ENCODE results near the gene TNFAIP1.

TNFAIP1 gene

DNA sequence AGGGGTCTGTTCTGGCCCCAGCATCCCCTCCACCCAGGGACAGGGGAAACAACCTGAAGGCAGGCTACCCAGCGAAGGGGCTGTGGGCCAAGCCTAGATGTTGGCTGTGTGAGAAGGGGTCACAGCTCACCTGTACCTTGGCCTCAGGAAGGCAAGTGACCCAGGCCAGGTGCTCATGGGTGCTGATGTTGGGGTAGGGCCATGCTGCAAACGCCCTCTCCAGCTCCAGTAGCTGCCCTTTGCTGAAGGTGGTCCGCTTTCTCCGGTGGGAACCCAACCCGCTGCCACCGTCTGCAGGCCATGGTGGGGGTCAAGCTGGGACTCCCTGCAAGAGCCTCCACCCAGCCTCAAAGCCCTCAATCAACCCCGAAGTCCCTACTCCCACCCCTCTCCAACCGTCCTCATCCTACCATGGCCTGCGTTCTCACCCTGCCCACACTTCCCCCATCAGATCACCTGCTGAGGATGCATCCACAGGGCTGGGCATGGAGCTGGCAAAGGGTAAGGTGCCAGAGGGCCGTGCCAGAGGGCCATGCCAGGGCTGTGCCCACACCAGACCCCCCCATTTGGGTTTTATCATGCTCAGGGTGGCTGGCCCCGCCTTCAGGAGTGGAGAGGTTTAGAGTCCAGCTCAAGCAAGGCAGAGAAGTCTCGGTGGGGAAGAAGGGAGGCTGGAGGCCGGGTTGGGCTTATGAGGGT is 29.3 kb downstream of the TNFAIP1 start, which contains the start of gene SEBOX:
Gene SEBOX (minus strand): TSS at position 535 of the 699 bp plus-strand sequence. CDS start 48 bp downstream, at position 487.
- no peak within 1 kb of the TSS for H3K27ac ChIP-seq (ENCODE audit: low read length)
- DNase-seq (ENCODE audit: low read depth, low spot score) = no peak
- no peaks in the 10 kb centered on the region for H3K27me3 ChIP-seq (ENCODE audit: control insufficient read depth, insufficient read depth, low read length)
- H3K36me3 ChIP-seq (ENCODE audit: control insufficient read depth, insufficient read depth, low read length) = peaks cover 7% of the 10 kb centered on the region; the same call in 1 of the 2 replicates
- 0 out of 2 replicates have a peak, but pooled peaks cover under 1% of the 10 kb centered on the region for H3K4me1 ChIP-seq (ENCODE audit: control insufficient read depth, insufficient read depth, low read length)
- WGBS (ENCODE audit: insufficient coverage, insufficient read length) = no CpG with 5 or more reads among the region's 13 CpGs
- no peaks in the 10 kb centered on the region for H3K9me3 ChIP-seq (ENCODE audit: control insufficient read depth, insufficient read depth, low read length)
- H3K4me3 ChIP-seq (ENCODE audit: low read length) = no peak within 1 kb of the TSS

DNA sequence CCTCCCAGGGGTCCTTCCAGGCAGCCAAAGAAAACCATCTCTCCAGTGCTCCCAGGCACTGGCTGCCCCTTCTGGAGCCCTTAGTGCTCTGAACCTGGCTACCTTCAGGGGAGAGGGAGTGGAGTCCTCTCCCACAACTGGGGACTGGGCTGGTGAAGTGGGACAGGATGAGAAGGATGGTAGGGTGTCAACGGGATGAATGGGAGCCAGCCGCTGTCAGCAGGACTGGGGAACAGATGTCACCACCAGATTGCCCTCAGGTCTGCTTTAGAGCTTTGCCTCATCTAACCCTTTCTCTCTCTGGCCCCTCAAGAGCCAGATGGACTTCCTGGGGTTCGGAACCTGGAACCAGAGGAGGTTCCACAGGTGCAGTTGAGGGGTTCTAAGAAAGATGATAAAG is 29.9 kb downstream of the TNFAIP1 start:
- no peaks in the 10 kb centered on the region for H3K27me3 ChIP-seq (ENCODE audit: control insufficient read depth, insufficient read depth, low read length)
- WGBS (ENCODE audit: insufficient coverage, insufficient read length) = no CpG with 5 or more reads among the region's 3 CpGs
- peaks cover 1% of the 10 kb centered on the region; the same call in 1 of the 2 replicates for H3K36me3 ChIP-seq (ENCODE audit: control insufficient read depth, insufficient read depth, low read length)
- no peaks in the 10 kb centered on the region for H3K9me3 ChIP-seq (ENCODE audit: control insufficient read depth, insufficient read depth, low read length)
- DNase-seq (ENCODE audit: low read depth, low spot score) = no peak
- H3K4me3 ChIP-seq (ENCODE audit: low read length) = no peak overlapping the region
- H3K27ac ChIP-seq (ENCODE audit: low read length) = no peak overlapping the region
- 0 out of 2 replicates have a peak, but pooled peaks cover 3% of the 10 kb centered on the region for H3K4me1 ChIP-seq (ENCODE audit: control insufficient read depth, insufficient read depth, low read length)

DNA sequence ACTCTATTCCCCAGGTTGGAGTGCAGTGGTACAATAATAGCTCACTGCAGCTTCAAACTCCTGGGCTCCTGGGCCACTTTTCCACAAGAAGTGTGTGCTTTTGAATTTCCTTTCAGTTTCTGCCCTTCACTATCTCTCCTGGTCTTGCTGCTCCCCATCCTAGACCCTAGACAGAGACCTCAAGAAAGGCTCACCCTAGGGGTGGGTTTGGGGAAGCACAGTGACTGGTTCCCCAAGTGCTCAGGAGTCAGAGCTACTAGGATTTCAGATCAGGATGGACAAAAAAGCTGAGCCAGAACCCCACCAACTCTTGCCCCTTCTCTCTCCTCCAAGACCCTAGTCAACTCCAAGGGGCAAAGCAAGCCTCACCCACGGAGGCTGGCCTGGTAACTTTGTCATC is 31.0 kb downstream of the TNFAIP1 start:
- Histone ChIP-seq H3K4me1 (ENCODE audit: control insufficient read depth, insufficient read depth, low read length) (0 out of 2 replicates have a peak, but pooled peaks cover 3% of the 10 kb centered on the region), H3K27ac (ENCODE audit: low read length) (no peak overlapping the region), H3K4me3 (ENCODE audit: low read length) (no peak overlapping the region), H3K27me3 (ENCODE audit: control insufficient read depth, insufficient read depth, low read length) (no peaks in the 10 kb centered on the region), H3K9me3 (ENCODE audit: control insufficient read depth, insufficient read depth, low read length) (no peaks in the 10 kb centered on the region), H3K36me3 (ENCODE audit: control insufficient read depth, insufficient read depth, low read length) (no peaks in the 10 kb centered on the region)
- no CpG with 5 or more reads among the region's 1 CpG for WGBS (ENCODE audit: insufficient coverage, insufficient read length)
- DNase-seq (ENCODE audit: low read depth, low spot score) = no peak

DNA sequence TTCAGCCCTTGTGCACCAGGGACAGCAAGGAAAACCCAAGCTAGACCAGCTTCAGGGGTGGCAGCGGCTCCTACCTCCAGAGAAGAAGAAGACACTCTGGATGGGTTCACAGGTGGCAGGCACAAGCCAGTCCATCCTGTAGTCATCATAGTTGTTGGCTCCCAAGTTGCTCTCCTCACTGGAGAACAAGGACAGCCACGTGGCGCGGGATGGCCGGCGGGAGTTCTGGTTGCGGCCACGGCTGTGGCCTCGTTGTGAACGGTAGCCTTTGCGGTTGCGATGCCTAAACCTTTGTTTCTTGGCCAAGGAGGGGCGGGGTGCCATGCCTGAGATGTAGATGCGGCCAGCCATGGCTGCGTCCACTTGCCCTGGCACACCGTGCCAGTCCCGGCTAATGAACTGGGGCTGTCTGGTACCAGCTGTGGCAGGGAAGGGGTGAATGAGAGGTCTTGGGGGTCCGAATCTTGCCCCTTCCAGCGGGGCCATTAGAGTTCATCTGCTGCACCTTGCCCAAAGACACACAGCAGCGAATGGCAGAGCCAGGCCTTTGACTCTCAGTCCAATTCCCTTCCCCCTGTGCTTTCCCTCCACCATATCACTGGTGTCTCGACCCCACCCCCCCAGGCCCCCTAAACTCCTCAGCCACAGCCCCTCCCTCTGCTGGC is 32.2 kb downstream of the TNFAIP1 start:
- no CpG with 5 or more reads among the region's 21 CpGs for WGBS (ENCODE audit: insufficient coverage, insufficient read length)
- H3K27ac ChIP-seq (ENCODE audit: low read length) = no peak overlapping the region
- DNase-seq (ENCODE audit: low read depth, low spot score) = no peak
- peaks cover 5% of the 10 kb centered on the region for H3K27me3 ChIP-seq (ENCODE audit: control insufficient read depth, insufficient read depth, low read length)
- peaks cover 8% of the 10 kb centered on the region for H3K4me1 ChIP-seq (ENCODE audit: control insufficient read depth, insufficient read depth, low read length)
- no peaks in the 10 kb centered on the region for H3K36me3 ChIP-seq (ENCODE audit: control insufficient read depth, insufficient read depth, low read length)
- no peaks in the 10 kb centered on the region for H3K9me3 ChIP-seq (ENCODE audit: control insufficient read depth, insufficient read depth, low read length)
- H3K4me3 ChIP-seq (ENCODE audit: low read length) = no peak overlapping the region

DNA sequence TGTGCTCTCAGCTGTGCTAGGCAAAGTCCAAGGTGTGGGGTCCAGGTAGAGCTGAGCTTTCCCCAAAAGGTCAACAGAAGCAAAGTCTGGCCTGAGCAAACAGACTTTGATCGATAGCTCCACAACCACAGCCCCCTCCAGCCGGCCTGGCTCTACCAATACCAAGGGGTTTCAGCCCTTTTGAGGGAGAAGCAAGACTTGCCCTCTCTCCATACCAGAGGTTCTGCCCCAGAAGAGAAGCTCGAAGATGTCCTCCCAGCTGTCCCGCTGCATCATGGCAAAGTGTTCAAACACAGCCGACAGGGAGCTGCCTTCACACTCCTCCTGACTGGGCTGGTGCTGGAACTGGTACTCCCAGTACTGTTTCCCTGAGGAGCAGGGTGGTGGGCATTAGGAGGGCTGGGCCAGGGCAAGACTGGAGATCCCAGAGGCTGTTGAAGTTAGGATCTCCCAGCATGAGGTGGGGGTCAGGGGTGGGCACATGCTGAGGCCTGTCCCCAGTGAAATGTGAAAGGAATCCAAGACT is 32.8 kb downstream of the TNFAIP1 start:
- H3K36me3 ChIP-seq (ENCODE audit: control insufficient read depth, insufficient read depth, low read length) = no peaks in the 10 kb centered on the region
- no peak for DNase-seq (ENCODE audit: low read depth, low spot score)
- H3K9me3 ChIP-seq (ENCODE audit: control insufficient read depth, insufficient read depth, low read length) = no peaks in the 10 kb centered on the region
- peaks cover 10% of the 10 kb centered on the region for H3K27me3 ChIP-seq (ENCODE audit: control insufficient read depth, insufficient read depth, low read length)
- no peak overlapping the region for H3K27ac ChIP-seq (ENCODE audit: low read length)
- H3K4me1 ChIP-seq (ENCODE audit: control insufficient read depth, insufficient read depth, low read length) = peaks cover 9% of the 10 kb centered on the region
- no CpG with 5 or more reads among the region's 5 CpGs for WGBS (ENCODE audit: insufficient coverage, insufficient read length)
- no peak overlapping the region for H3K4me3 ChIP-seq (ENCODE audit: low read length)

DNA sequence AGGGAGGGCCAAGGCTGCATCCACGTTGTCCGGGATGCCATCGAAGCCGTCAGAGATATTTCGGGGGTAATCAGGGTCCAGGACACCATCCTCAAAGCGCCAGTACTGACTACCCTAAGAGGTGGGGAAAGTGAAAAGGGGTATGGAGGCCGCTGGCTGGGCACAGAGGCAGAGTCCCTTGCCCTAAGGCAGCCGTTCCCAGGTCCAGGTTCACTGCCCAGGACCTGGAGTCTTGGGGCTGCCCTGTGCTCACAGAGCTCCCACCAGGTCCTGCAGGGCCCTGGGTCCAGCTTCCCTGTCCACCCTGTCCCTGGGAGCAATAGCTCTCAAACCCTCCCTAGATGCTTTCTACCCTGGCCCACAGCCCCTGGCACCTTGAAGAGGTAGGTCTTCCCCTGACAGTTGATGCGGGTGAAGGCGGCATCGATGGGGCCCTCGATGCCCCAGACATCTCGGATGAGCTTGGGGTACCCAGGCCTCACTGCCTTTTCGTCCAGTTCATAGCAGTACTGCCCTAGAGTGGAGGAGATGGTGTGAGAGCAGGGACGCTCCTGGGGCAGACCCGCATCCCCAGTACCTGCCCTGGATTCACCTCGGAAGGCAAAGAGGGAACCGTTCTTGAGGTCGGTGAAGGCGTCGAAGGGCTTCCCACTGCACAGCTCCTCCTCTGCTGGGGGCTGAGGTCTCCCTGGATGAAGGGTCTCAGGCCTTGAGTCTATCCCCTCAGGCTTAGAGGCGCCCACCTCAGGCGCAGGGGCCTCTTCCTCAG is 33.5 kb downstream of the TNFAIP1 start:
- peaks cover 13% of the 10 kb centered on the region for H3K27me3 ChIP-seq (ENCODE audit: control insufficient read depth, insufficient read depth, low read length)
- no peak for DNase-seq (ENCODE audit: low read depth, low spot score)
- no peak overlapping the region for H3K4me3 ChIP-seq (ENCODE audit: low read length)
- no peak overlapping the region for H3K27ac ChIP-seq (ENCODE audit: low read length)
- no peaks in the 10 kb centered on the region for H3K36me3 ChIP-seq (ENCODE audit: control insufficient read depth, insufficient read depth, low read length)
- peaks cover 9% of the 10 kb centered on the region for H3K4me1 ChIP-seq (ENCODE audit: control insufficient read depth, insufficient read depth, low read length)
- no CpG with 5 or more reads among the region's 23 CpGs for WGBS (ENCODE audit: insufficient coverage, insufficient read length)
- no peaks in the 10 kb centered on the region for H3K9me3 ChIP-seq (ENCODE audit: control insufficient read depth, insufficient read depth, low read length)

DNA sequence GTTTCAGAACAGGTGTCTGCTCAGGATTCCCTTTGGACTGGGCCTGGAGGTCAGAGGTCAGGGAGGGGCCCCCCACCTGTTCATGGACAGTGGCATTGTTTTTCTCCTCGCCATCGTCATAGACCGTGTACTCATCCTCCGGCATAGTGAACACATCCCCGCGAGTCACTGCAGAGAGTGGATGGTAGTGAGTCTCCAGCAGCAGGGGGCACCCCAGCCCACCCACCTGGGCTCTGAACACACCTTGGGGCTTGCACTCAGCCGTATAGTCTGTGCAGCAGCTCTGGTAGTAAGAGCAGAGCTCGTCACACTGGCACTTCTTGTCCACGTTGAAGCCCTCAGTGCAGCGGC is 34.1 kb downstream of the TNFAIP1 start:
- no peak overlapping the region for H3K4me3 ChIP-seq (ENCODE audit: low read length)
- H3K4me1 ChIP-seq (ENCODE audit: control insufficient read depth, insufficient read depth, low read length) = peaks cover 9% of the 10 kb centered on the region
- no peak for DNase-seq (ENCODE audit: low read depth, low spot score)
- peaks cover 13% of the 10 kb centered on the region for H3K27me3 ChIP-seq (ENCODE audit: control insufficient read depth, insufficient read depth, low read length)
- H3K9me3 ChIP-seq (ENCODE audit: control insufficient read depth, insufficient read depth, low read length) = no peaks in the 10 kb centered on the region
- H3K27ac ChIP-seq (ENCODE audit: low read length) = no peak overlapping the region
- no peaks in the 10 kb centered on the region for H3K36me3 ChIP-seq (ENCODE audit: control insufficient read depth, insufficient read depth, low read length)
- WGBS (ENCODE audit: insufficient coverage, insufficient read length) = no CpG with 5 or more reads among the region's 10 CpGs

DNA sequence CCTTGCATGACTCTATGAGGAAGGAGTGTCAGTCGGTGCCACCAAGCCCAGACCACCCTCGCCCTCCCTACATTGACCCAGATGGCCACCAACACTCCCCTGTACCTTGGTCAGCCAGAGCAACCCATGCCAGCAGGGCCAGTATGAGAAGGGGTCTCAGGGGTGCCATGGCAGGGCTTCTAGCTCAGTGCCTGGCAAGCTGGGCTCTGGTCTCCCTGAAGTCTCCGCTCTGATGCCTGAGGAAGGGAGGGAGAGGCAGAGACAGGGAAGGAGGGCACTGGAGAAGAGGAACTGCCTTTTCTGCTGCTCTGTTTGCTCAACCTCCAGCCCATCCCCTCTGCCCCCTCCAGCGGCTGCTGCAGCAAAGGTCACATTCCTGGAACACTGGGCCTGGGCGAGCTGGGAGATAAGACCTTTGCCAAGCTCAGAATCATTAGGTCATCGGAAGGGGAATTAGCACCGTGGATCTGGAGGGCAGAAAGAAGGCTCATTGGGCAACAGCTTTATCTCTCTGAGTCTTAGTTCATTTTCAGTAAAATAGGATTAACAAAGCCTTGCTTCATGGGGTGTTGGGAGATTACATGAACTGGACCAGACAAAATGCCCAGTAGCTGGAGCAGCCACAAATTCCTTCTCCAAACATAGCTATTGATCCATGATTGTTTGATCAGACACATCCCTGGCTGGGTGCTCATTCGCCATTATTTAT is 34.6 kb downstream of the TNFAIP1 start, which contains the start of gene VTN:
Gene VTN (minus strand): TSS at position 273 of the 709 bp plus-strand sequence. CDS start 104 bp downstream, at position 169.
- Histone ChIP-seq H3K27ac (ENCODE audit: low read length) (no peak within 1 kb of the TSS), H3K4me1 (ENCODE audit: control insufficient read depth, insufficient read depth, low read length) (peaks cover 9% of the 10 kb centered on the region), H3K36me3 (ENCODE audit: control insufficient read depth, insufficient read depth, low read length) (no peaks in the 10 kb centered on the region), H3K4me3 (ENCODE audit: low read length) (no peak within 1 kb of the TSS), H3K27me3 (ENCODE audit: control insufficient read depth, insufficient read depth, low read length) (peaks cover 13% of the 10 kb centered on the region), H3K9me3 (ENCODE audit: control insufficient read depth, insufficient read depth, low read length) (no peaks in the 10 kb centered on the region)
- DNase-seq (ENCODE audit: low read depth, low spot score) = no peak
- WGBS (ENCODE audit: insufficient coverage, insufficient read length) = no CpG with 5 or more reads among the region's 8 CpGs

DNA sequence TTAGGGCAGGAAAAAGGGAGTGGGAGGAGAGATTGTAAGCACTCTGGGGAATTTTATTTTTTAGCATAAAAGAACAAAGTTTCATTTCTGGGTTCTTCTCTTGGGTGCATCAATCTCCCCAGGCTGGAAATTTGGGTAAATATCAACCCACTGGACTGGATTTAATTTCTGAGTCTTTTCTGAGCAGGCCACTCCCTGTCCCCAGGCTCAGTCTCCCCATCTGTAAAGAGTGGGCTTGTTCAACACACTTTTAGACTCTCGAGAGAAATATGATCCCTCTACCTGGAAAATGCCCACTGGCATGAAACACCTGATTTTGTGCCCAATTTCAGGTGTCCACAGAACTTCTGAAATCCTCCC is 35.2 kb downstream of the TNFAIP1 start:
- Histone ChIP-seq H3K27ac (ENCODE audit: low read length) (no peak overlapping the region), H3K4me3 (ENCODE audit: low read length) (no peak overlapping the region), H3K27me3 (ENCODE audit: control insufficient read depth, insufficient read depth, low read length) (peaks cover 13% of the 10 kb centered on the region), H3K9me3 (ENCODE audit: control insufficient read depth, insufficient read depth, low read length) (no peaks in the 10 kb centered on the region), H3K36me3 (ENCODE audit: control insufficient read depth, insufficient read depth, low read length) (no peaks in the 10 kb centered on the region), H3K4me1 (ENCODE audit: control insufficient read depth, insufficient read depth, low read length) (peaks cover 9% of the 10 kb centered on the region)
- no CpG with 5 or more reads among the region's 1 CpG for WGBS (ENCODE audit: insufficient coverage, insufficient read length)
- DNase-seq (ENCODE audit: low read depth, low spot score) = no peak

All from iPS DF 6.9 (cell line).